Cardiac muscle cell (in vitro differentiated cells and primary cell): ENCODE data around the gene PIGU. TPM values are rescaled to one million over a fixed set of nuclear protein-coding genes. Genes with fewer than 3 reads are reported as not detected.
"Not testable (repeated sequence)": the region's sequence is repeated elsewhere in the genome, so short reads cannot be mapped to it uniquely, and the experiment has no call there.

ENCODE experiments used
- DNase-seq, 2 donors: peaks; one replicate each; pipeline versions ENCODE4 v3.0.0 to v3.0.0-alpha.2; 2010 to 2017; ENCODE audit warnings: low read depth in 1 of 2, low spot score in 1 of 2
- H3K27ac ChIP-seq: fragments of 200-600 bp; sonication (generic); 2 replicates; pipeline ENCODE4 v1.5.1; 2016
- H3K27me3 ChIP-seq: fragments of 200-600 bp; sonication (generic); 2 replicates; pipeline ENCODE4 v1.6.0; 2016; ENCODE audit warnings: control low read depth
- H3K36me3 ChIP-seq: fragments of 200-600 bp; sonication (generic); 2 replicates; pipeline ENCODE4 v1.5.1; 2016; ENCODE audit warnings: control low read depth
- H3K4me1 ChIP-seq: fragments of 200-600 bp; sonication (generic); 2 replicates; pipeline ENCODE4 v1.8.1; 2017; ENCODE audit warnings: low read depth, mild to moderate bottlenecking, mixed run types
- H3K4me3 ChIP-seq: fragments of 200-600 bp; sonication (generic); 2 replicates; pipeline ENCODE4 v1.5.1; 2016; ENCODE audit warnings: mild to moderate bottlenecking
- H3K9me3 ChIP-seq: fragments of 200-600 bp; sonication (generic); 2 replicates; pipeline ENCODE4 v1.5.1; 2017; ENCODE audit warnings: low read depth, mild to moderate bottlenecking, control low read depth
- polyA plus RNA-seq: library from polyadenylated mRNA; unstranded; fragments of >200 nt; fragmentation: Nextera tagmentation; extraction: Ambion mirVana; gene quantifications from 2 replicates; pipeline ENCODE4 v1.2.1, GENCODE V29; 2016
- total RNA-seq: library from RNA; depleted of rRNA; stranded (reverse); fragments of >200 nt; gene quantifications from 2 replicates; pipeline ENCODE4 v1.2.3, GENCODE V29; 2016
- TF ChIP-seq, protein P1 (sequence below): IDR thresholded peaks from 2 replicates; pipeline ENCODE4 v1.5.1; 2012; ENCODE audit warnings: low read depth, mild to moderate bottlenecking, low read length

Gene PIGU
- total and polyA plus RNA-seq, 2 experiments from 2014 or later, result 22.8 to 40.9 TPM

GRCh38 chr20:34622821-34623451, 54.0 kb downstream of the PIGU start:
- Histone ChIP-seq H3K27ac (no peak overlapping the region), H3K4me3 (no peak overlapping the region), H3K9me3 (no peaks in the 10 kb centered on the region), H3K36me3 (no peaks in the 10 kb centered on the region), H3K4me1 (peaks cover 16% of the 10 kb centered on the region), H3K27me3 (no peaks in the 10 kb centered on the region)
- TF ChIP-seq, protein P1, sequence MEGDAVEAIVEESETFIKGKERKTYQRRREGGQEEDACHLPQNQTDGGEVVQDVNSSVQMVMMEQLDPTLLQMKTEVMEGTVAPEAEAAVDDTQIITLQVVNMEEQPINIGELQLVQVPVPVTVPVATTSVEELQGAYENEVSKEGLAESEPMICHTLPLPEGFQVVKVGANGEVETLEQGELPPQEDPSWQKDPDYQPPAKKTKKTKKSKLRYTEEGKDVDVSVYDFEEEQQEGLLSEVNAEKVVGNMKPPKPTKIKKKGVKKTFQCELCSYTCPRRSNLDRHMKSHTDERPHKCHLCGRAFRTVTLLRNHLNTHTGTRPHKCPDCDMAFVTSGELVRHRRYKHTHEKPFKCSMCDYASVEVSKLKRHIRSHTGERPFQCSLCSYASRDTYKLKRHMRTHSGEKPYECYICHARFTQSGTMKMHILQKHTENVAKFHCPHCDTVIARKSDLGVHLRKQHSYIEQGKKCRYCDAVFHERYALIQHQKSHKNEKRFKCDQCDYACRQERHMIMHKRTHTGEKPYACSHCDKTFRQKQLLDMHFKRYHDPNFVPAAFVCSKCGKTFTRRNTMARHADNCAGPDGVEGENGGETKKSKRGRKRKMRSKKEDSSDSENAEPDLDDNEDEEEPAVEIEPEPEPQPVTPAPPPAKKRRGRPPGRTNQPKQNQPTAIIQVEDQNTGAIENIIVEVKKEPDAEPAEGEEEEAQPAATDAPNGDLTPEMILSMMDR, result no peak
- peak in 1 of 2 donors; percentile 32 for DNase-seq

- Histone ChIP-seq H3K36me3 (no peaks in the 10 kb centered on the region), H3K4me1 (peaks cover 4% of the 10 kb centered on the region), H3K27ac (no peak overlapping the region), H3K4me3 (no peak overlapping the region), H3K27me3 (no peaks in the 10 kb centered on the region), H3K9me3 (no peaks in the 10 kb centered on the region)
- TF ChIP-seq, protein P1, result no peak
- peak in 1 of 2 donors; percentile 47 for DNase-seq
Measured at GRCh38 chr20:34621383-34622367, 55.2 kb downstream of the PIGU start.

DNA sequence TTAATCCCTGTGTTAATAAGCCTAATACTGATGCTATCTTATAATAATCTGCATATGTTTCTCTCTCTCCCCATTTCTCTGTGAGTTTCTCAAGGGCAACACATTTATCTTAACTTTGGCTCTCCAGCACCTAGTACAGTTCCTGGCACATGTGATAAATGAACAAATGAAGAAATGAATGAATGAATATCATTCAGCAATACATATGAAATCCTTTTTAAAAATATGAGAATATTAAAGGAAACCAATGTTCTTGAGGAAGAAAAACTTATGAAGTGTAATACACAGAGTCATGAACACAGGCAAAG, 55.9 kb downstream of the PIGU start:
- Histone ChIP-seq H3K4me3 (no peak overlapping the region), H3K9me3 (no peaks in the 10 kb centered on the region), H3K4me1 (no peaks in the 10 kb centered on the region), H3K27me3 (no peaks in the 10 kb centered on the region), H3K27ac (no peak overlapping the region), H3K36me3 (no peaks in the 10 kb centered on the region)
- TF ChIP-seq, protein P1, result no peak
- no peak for DNase-seq

DNA sequence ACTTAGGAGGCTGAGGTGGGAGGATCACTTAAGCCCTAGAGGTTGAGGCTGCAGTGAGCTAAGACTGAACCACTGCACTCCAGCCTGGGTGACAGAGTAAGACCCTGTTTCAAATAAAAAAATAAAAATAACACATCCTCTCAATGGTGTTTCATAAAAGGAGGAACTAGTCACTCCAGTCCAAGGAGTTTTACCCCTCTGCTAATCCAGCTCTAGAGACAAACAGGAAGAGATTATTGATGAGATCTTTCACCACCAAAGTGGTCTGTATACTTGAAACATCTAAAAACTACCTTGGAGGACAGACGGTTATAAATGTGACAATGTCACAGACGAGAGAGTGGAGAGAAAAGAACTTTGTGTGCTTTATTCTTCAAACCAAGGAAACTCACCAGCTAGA, 58.2 kb downstream of the PIGU start:
- H3K36me3 ChIP-seq, result no peaks in the 10 kb centered on the region
- no peaks in the 10 kb centered on the region for H3K4me1 ChIP-seq
- TF ChIP-seq, protein P1, result no peak
- H3K4me3 ChIP-seq, result no peak overlapping the region
- no peak for DNase-seq
- H3K27me3 ChIP-seq, result no peaks in the 10 kb centered on the region
- no peak overlapping the region for H3K27ac ChIP-seq
- H3K9me3 ChIP-seq, result no peaks in the 10 kb centered on the region

DNA sequence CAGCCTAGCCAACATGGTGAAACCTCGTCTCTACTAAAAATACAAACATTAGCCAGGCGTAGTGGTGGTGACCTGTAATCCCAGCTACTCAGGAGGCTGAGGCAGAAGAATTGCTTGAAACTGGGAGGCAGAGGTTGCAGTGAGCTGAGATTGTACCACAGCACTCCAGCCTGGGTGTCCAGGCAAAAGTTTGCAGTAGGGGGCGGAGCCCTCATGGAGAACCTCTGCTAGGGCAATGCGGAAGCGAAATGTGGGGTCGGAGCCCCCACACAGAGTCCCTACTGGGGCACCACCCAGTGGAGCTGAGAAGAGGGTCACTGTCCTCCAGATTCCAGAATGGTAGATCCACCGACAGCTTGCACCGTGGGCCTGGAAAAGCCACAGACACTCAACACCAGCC, 60.0 kb downstream of the PIGU start:
- not testable (repeated sequence) for DNase-seq, H3K27me3 ChIP-seq, H3K4me3 ChIP-seq, H3K27ac ChIP-seq, H3K9me3 ChIP-seq, H3K36me3 ChIP-seq, H3K4me1 ChIP-seq

DNA sequence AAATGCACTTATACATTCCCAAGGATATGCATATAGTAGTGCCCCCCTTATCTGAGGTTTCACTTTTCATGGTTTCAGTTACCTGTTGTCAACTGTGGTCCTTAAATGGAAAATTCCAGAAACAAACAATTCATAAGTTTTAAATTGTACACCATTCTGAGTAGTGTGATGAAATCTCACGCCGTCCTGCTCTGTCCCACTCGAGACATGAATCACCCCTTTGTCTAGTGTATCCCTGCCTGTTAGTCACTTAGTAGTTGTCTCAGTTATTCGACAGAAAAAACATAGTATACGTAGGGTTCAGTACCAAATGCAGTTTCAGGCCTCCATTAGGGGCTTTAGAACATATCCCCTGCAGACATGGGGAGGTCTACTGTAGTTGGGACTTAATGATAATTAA, 61.4 kb downstream of the PIGU start:
- Histone ChIP-seq H3K27me3 (no peaks in the 10 kb centered on the region), H3K27ac (no peak overlapping the region), H3K9me3 (no peaks in the 10 kb centered on the region), H3K4me3 (no peak overlapping the region), H3K4me1 (no peaks in the 10 kb centered on the region), H3K36me3 (no peaks in the 10 kb centered on the region)
- TF ChIP-seq, protein P1, result no peak
- peak in 1 of 2 donors; percentile 15 for DNase-seq

GRCh38 chr20:34611976-34612375, 64.9 kb downstream of the PIGU start:
- not testable (repeated sequence) for H3K9me3 ChIP-seq, H3K4me3 ChIP-seq, H3K27me3 ChIP-seq, DNase-seq, H3K27ac ChIP-seq, H3K36me3 ChIP-seq, H3K4me1 ChIP-seq
